Measurements from ENCODE around the gene HPCAL1. TPM values are rescaled to one million over a fixed set of nuclear protein-coding genes. Genes with fewer than 3 reads are reported as not detected.

HPCAL1 gene
- total RNA-seq, 1 experiment from 2014 or later: 26.9 TPM

GRCh38 chr2:10269711-10270610, 32.7 kb upstream of the HPCAL1 start:
- H3K9me3 Mint-ChIP-seq (ENCODE audit: unreplicated experiment): no peaks in the 10 kb centered on the region
- ChIA-PET POLR2A (interaction anchor here (0.5 kb wide), 1 partner anchor 132 kb away, joined by 4 read pairs; no protein-coding TSS in a partner anchor), CTCF (interaction anchor here (0.5 to 2.9 kb wide), 5 partner anchors 32 to 188 kb away, joined by 4 to 24 read pairs (median 7); partner anchors contain the start of gene HPCAL1)
- H3K4me1 ChIP-seq: peaks cover 14% of the 10 kb centered on the region
- H3K27me3 ChIP-seq (replicated peaks; ENCODE audit: control insufficient read depth, insufficient read depth, low read length): no peaks in the 10 kb centered on the region
- no peaks in the 10 kb centered on the region for H3K27me3 Mint-ChIP-seq (ENCODE audit: insufficient read depth, unreplicated experiment)
- no peak overlapping the region for H3K4me3 ChIP-seq (ENCODE audit: low read depth, low read length)
- H3K36me3 ChIP-seq (ENCODE audit: control insufficient read depth, insufficient read depth, low read length): no peaks in the 10 kb centered on the region
- H3K4me1 Mint-ChIP-seq (ENCODE audit: low read depth, unreplicated experiment): peaks cover 12% of the 10 kb centered on the region
- H3K4me3 Mint-ChIP-seq (ENCODE audit: unreplicated experiment): no peak overlapping the region
- no TSS peak for BruUV-seq (replicated peaks)
- intact Hi-C loops (cut with micrococcal nuclease; ENCODE audit: unreplicated experiment): loop anchor here (1.0 to 10.0 kb wide), 3 partner anchors 32 to 165 kb away; partner anchors contain the start of gene HPCAL1
- no peak for TF ChIP-seq CTCF (IDR thresholded peaks at IDR 0.05; ENCODE audit: insufficient read depth in 1 of 2, low read depth in 1 of 2, low read length in 1 of 2, severe bottlenecking in 1 of 2, unreplicated experiment in 1 of 2)
- peaks cover 7% of the 10 kb centered on the region for H3K36me3 Mint-ChIP-seq (ENCODE audit: insufficient read depth, unreplicated experiment)
- H3K9me3 ChIP-seq: no peaks in the 10 kb centered on the region
- H3K27ac Mint-ChIP-seq (ENCODE audit: unreplicated experiment): peak overlapping the region; percentile 55
- peak in 1 of 2 experiments; percentile 21 for DNase-seq

GRCh38 chr2:10271509-10271908, 31.2 kb upstream of the HPCAL1 start:
- intact Hi-C loops (cut with micrococcal nuclease; ENCODE audit: unreplicated experiment): loop anchor here (10.0 kb wide), 1 partner anchor 163 kb away; no protein-coding TSS in a partner anchor
- ChIA-PET POLR2A (no interaction called here), CTCF (interaction anchor here (2.8 to 2.9 kb wide), 2 partner anchors 137 to 163 kb away, joined by 16 to 24 read pairs; no protein-coding TSS in a partner anchor)
- H3K4me3 Mint-ChIP-seq (ENCODE audit: unreplicated experiment): no peak overlapping the region
- H3K9me3 Mint-ChIP-seq (ENCODE audit: unreplicated experiment): no peaks in the 10 kb centered on the region
- H3K36me3 Mint-ChIP-seq (ENCODE audit: insufficient read depth, unreplicated experiment): peaks cover 7% of the 10 kb centered on the region
- H3K4me1 Mint-ChIP-seq (ENCODE audit: low read depth, unreplicated experiment): peaks cover 12% of the 10 kb centered on the region
- DNase-seq: no peak
- Histone ChIP-seq H3K27me3 (replicated peaks; ENCODE audit: control insufficient read depth, insufficient read depth, low read length) (no peaks in the 10 kb centered on the region), H3K9me3 (no peaks in the 10 kb centered on the region), H3K36me3 (ENCODE audit: control insufficient read depth, insufficient read depth, low read length) (no peaks in the 10 kb centered on the region), H3K4me1 (peaks cover 14% of the 10 kb centered on the region), H3K4me3 (ENCODE audit: low read depth, low read length) (no peak overlapping the region)
- no TSS peak for BruUV-seq (replicated peaks)
- H3K27me3 Mint-ChIP-seq (ENCODE audit: insufficient read depth, unreplicated experiment): no peaks in the 10 kb centered on the region
- TF ChIP-seq CTCF (IDR thresholded peaks at IDR 0.05; ENCODE audit: insufficient read depth in 1 of 2, low read depth in 1 of 2, low read length in 1 of 2, severe bottlenecking in 1 of 2, unreplicated experiment in 1 of 2): no peak
- H3K27ac Mint-ChIP-seq (ENCODE audit: unreplicated experiment): peak overlapping the region; percentile 75

- no TSS peak for BruUV-seq (replicated peaks)
- Mint-ChIP-seq H3K27ac (ENCODE audit: unreplicated experiment) (peak overlapping the region; percentile 75), H3K4me3 (ENCODE audit: unreplicated experiment) (no peak overlapping the region), H3K4me1 (ENCODE audit: low read depth, unreplicated experiment) (peaks cover 12% of the 10 kb centered on the region), H3K27me3 (ENCODE audit: insufficient read depth, unreplicated experiment) (no peaks in the 10 kb centered on the region), H3K9me3 (ENCODE audit: unreplicated experiment) (no peaks in the 10 kb centered on the region), H3K36me3 (ENCODE audit: insufficient read depth, unreplicated experiment) (peaks cover 7% of the 10 kb centered on the region)
- H3K36me3 ChIP-seq (ENCODE audit: control insufficient read depth, insufficient read depth, low read length): no peaks in the 10 kb centered on the region
- H3K27me3 ChIP-seq (replicated peaks; ENCODE audit: control insufficient read depth, insufficient read depth, low read length): no peaks in the 10 kb centered on the region
- no peak for DNase-seq
- H3K4me1 ChIP-seq: peaks cover 14% of the 10 kb centered on the region
- TF ChIP-seq CTCF (IDR thresholded peaks at IDR 0.05; ENCODE audit: insufficient read depth in 1 of 2, low read depth in 1 of 2, low read length in 1 of 2, severe bottlenecking in 1 of 2, unreplicated experiment in 1 of 2): no peak
- ChIA-PET POLR2A (no interaction called here), CTCF (no interaction called here)
- H3K9me3 ChIP-seq: no peaks in the 10 kb centered on the region
- H3K4me3 ChIP-seq (ENCODE audit: low read depth, low read length): no peak overlapping the region
- intact Hi-C loops (cut with micrococcal nuclease; ENCODE audit: unreplicated experiment): loop anchor here (10.0 kb wide), 1 partner anchor 163 kb away; no protein-coding TSS in a partner anchor
Observed at GRCh38 chr2:10271946-10272345, 30.8 kb upstream of the HPCAL1 start.

All from Caco-2 (cell line).